H1 (cell line): ENCODE data around the gene TWIST2. TPM values are rescaled to one million over a fixed set of nuclear protein-coding genes. Genes with fewer than 3 reads are reported as not detected.

Experiments
- CTCF ChIA-PET: fragments of 300-600 bp; sonication (Branson Sonifier 250); formaldehyde crosslinking; loops from one replicate; lab custom pipeline; 2021; ENCODE audit not compliant: partially characterized antibody; lab: Charles Lee
- POLR2A ChIA-PET: fragments of 300-600 bp; sonication (Branson Sonifier 250); formaldehyde crosslinking; loops from one replicate; lab custom pipeline; 2021; ENCODE audit warnings: inconsistent platforms; ENCODE audit not compliant: partially characterized antibody; lab: Charles Lee
- DNase-seq, 2 experiments: peaks; one replicate each; pipeline versions ENCODE4 v3.0.0 to v3.0.0-alpha.2; 2010 to 2022; ENCODE audit warnings: low spot score in 2 of 2, low read depth in 1 of 2, mixed read lengths in 1 of 2
- FAIRE-seq: peaks from 2 replicates; lab custom pipeline; 2011; peaks lifted over from hg19 to GRCh38; lab: Jason Lieb, UNC
- H2AFZ ChIP-seq: 2 replicates; pipeline ENCODE4 v1.8.1; 2012; ENCODE audit warnings: low read length, inconsistent platforms
- H2AK5ac ChIP-seq: 2 replicates; pipeline ENCODE4 v1.6.1; 2013; ENCODE audit warnings: low read depth, low read length
- H2BK120ac ChIP-seq: replicated peaks from 2 replicates; pipeline ENCODE3; 2013; ENCODE audit warnings: low read depth, low read length, inconsistent platforms
- H2BK12ac ChIP-seq: 2 replicates; pipeline ENCODE4 v1.6.1; 2013; ENCODE audit warnings: low read depth, low read length
- H2BK15ac ChIP-seq: 2 replicates; pipeline ENCODE4 v1.6.1; 2013; ENCODE audit warnings: low read length
- H2BK20ac ChIP-seq: 2 replicates; pipeline ENCODE4 v1.6.1; 2013; ENCODE audit warnings: low read length
- H2BK5ac ChIP-seq: 2 replicates; pipeline ENCODE4 v1.6.1; 2013; ENCODE audit warnings: low read depth, low read length
- H3K14ac ChIP-seq: 2 replicates; pipeline ENCODE4 v1.6.1; 2013; ENCODE audit warnings: inconsistent platforms; ENCODE audit not compliant: insufficient read length
- H3K18ac ChIP-seq: 2 replicates; pipeline ENCODE4 v1.6.1; 2013; ENCODE audit warnings: low read length; ENCODE audit errors: extremely low read depth
- H3K23ac ChIP-seq: 2 replicates; pipeline ENCODE4 v1.6.1; 2013; ENCODE audit warnings: inconsistent platforms; ENCODE audit not compliant: insufficient read length
- H3K23me2 ChIP-seq: 2 replicates; pipeline ENCODE4 v1.6.1; 2013; ENCODE audit warnings: low read depth, low read length
- H3K27ac ChIP-seq: 2 replicates; pipeline ENCODE4 v1.6.1; 2011; ENCODE audit warnings: low read depth, low read length, inconsistent platforms
- H3K27me3 ChIP-seq, 4 experiments: replicated peaks in 1 of 4; 1 replicate in 1 of 4; 2 replicates in 3 of 4; pipeline versions ENCODE4 v1.6.1 to v1.8.1; 2011 to 2013; ENCODE audit warnings: low read length in 3 of 4, mild to moderate bottlenecking in 3 of 4, inconsistent platforms in 2 of 4, mixed read lengths in 2 of 4, moderate library complexity in 1 of 4; ENCODE audit not compliant: control insufficient read depth in 3 of 4, insufficient read depth in 3 of 4; ENCODE audit errors: extremely low read depth in 1 of 4
- H3K36me3 ChIP-seq, 4 experiments: 2 replicates each; pipeline versions ENCODE4 v1.6.1 to v1.8.1; 2011 to 2013; ENCODE audit warnings: mild to moderate bottlenecking in 4 of 4, low read length in 3 of 4, moderate library complexity in 2 of 4, control low read depth in 1 of 4, inconsistent platforms in 1 of 4; ENCODE audit not compliant: insufficient read depth in 4 of 4, control insufficient read depth in 2 of 4
- H3K4ac ChIP-seq: replicated peaks from 2 replicates; pipeline ENCODE3; 2013; ENCODE audit warnings: low read length, low read depth, mixed read lengths, inconsistent platforms; ENCODE audit not compliant: insufficient read length
- H3K4me1 ChIP-seq, 4 experiments: replicated peaks in 1 of 4; 1 replicate in 1 of 4; 2 replicates in 3 of 4; pipeline versions ENCODE4 v1.6.1 to v1.8.1; 2011 to 2013; ENCODE audit warnings: low read length in 3 of 4, inconsistent platforms in 2 of 4, mixed read lengths in 1 of 4; ENCODE audit not compliant: insufficient read depth in 4 of 4, control insufficient read depth in 3 of 4
- H3K4me2 ChIP-seq, 2 experiments: 2 replicates each; pipeline versions ENCODE4 v1.6.1 to v1.8.1; 2011 to 2013; ENCODE audit warnings: low read depth in 2 of 2, low read length in 2 of 2, control low read depth in 1 of 2, inconsistent platforms in 1 of 2, mild to moderate bottlenecking in 1 of 2; ENCODE audit not compliant: insufficient read depth in 1 of 2
- H3K4me3 ChIP-seq, 4 experiments: fragments of 200-600, 300-600 bp in 1 of 4; sonication (generic), shearing (Covaris generic), sonication (Bioruptor Twin) in 1 of 4; 2 replicates each; pipeline versions ENCODE4 v1.5.1 to v1.8.1; 2011 to 2016; ENCODE audit warnings: low read length in 4 of 4, low read depth in 3 of 4, control low read depth in 2 of 4, inconsistent platforms in 2 of 4, mild to moderate bottlenecking in 2 of 4, mixed read lengths in 1 of 4, moderate library complexity in 1 of 4; ENCODE audit not compliant: insufficient read depth in 2 of 4; ENCODE audit errors: extremely low read depth in 1 of 4
- H3K56ac ChIP-seq: replicated peaks from 2 replicates; pipeline ENCODE3; 2013; ENCODE audit warnings: low read depth, mild to moderate bottlenecking, mixed read lengths, low read length, inconsistent platforms; ENCODE audit not compliant: insufficient read length
- H3K79me1 ChIP-seq: 2 replicates; pipeline ENCODE4 v1.6.1; 2013; ENCODE audit warnings: low read depth, low read length, control low read depth
- H3K79me2 ChIP-seq, 2 experiments: 2 replicates each; pipeline versions ENCODE4 v1.6.1 to v1.8.1; 2012 to 2013; ENCODE audit warnings: low read length in 2 of 2, mild to moderate bottlenecking in 2 of 2, inconsistent platforms in 1 of 2; ENCODE audit not compliant: insufficient read depth in 2 of 2, control insufficient read depth in 1 of 2
- H3K9ac ChIP-seq, 4 experiments: replicated peaks in 1 of 4; 1 replicate in 1 of 4; 2 replicates in 3 of 4; pipeline versions ENCODE4 v1.6.1 to v1.8.1; 2011 to 2013; ENCODE audit warnings: low read depth in 3 of 4, low read length in 3 of 4, control low read depth in 2 of 4, mild to moderate bottlenecking in 2 of 4, moderate library complexity in 2 of 4, inconsistent platforms in 1 of 4; ENCODE audit errors: extremely low read depth in 1 of 4
- H3K9me3 ChIP-seq, 2 experiments: 2 replicates each; pipeline versions ENCODE4 v1.6.1 to v1.8.1; 2012 to 2013; ENCODE audit warnings: mild to moderate bottlenecking in 2 of 2, moderate library complexity in 2 of 2, control low read depth in 1 of 2, inconsistent platforms in 1 of 2, low read depth in 1 of 2, low read length in 1 of 2, mixed read lengths in 1 of 2; ENCODE audit not compliant: insufficient read depth in 2 of 2
- H4K20me1 ChIP-seq, 2 experiments: replicated peaks in 1 of 2; 2 replicates each; pipeline versions ENCODE3 to v1.8.1; 2011 to 2013; ENCODE audit warnings: inconsistent platforms in 2 of 2, low read length in 2 of 2, mild to moderate bottlenecking in 1 of 2; ENCODE audit not compliant: insufficient read depth in 2 of 2, control insufficient read depth in 1 of 2
- H4K5ac ChIP-seq: 2 replicates; pipeline ENCODE4 v1.6.1; 2013; ENCODE audit warnings: low read length, low read depth, mixed read lengths, inconsistent platforms; ENCODE audit not compliant: insufficient read length
- H4K8ac ChIP-seq: 2 replicates; pipeline ENCODE4 v1.8.0; 2013; ENCODE audit warnings: mild to moderate bottlenecking, moderate library complexity, low read length, inconsistent platforms; ENCODE audit not compliant: insufficient read depth; ENCODE audit errors: extremely low read depth
- H4K91ac ChIP-seq: replicated peaks from 2 replicates; pipeline ENCODE3; 2013; ENCODE audit warnings: low read length, mixed read lengths, inconsistent platforms; ENCODE audit not compliant: insufficient read length
- MAFK ChIP-seq: IDR thresholded peaks from 2 replicates; pipeline ENCODE4 v1.6.1; 2012; ENCODE audit warnings: low read depth, mild to moderate bottlenecking, improper control_type of control experiment, low read length
- WGBS, 2 experiments: shearing (Covaris generic) in 1 of 2; methylation state at CpG; one replicate each; pipeline versions ENCODE4 v1.1.6 to v1.1.7; 2013 to 2015; ENCODE audit warnings: low lambda C conversion rate in 2 of 2, mixed read lengths in 2 of 2, inconsistent platforms in 1 of 2, low coverage in 1 of 2, missing lambda C conversion rate in 1 of 2; ENCODE audit not compliant: insufficient replicate concordance in 2 of 2, insufficient coverage in 1 of 2, insufficient read length in 1 of 2; ENCODE audit errors: extremely low coverage in 1 of 2, missing lambda C conversion rate in 1 of 2; 5-methylcytosine and 5-hydroxymethylcytosine counted together
- polyA plus RNA-seq, 7 experiments: library from polyadenylated mRNA; depleted of rRNA in 3 of 7; stranded (reverse) in 5 of 7; unstranded in 2 of 7; fragments of >200 nt in 5 of 7; fragments of 200-250 nt in 2 of 7; gene quantifications; 1 replicate in 5 of 7; 2 replicates in 1 of 7; 4 replicates in 1 of 7; pipeline versions ENCODE4 v1.2.1 to v1.2.3, GENCODE V29; 2011 to 2013; ENCODE audit warnings: missing spikeins in 2 of 7, mixed read lengths in 2 of 7
- total RNA-seq: library from RNA; stranded (reverse); fragmentation: NEBNext Ultra II Directional; extraction: Animal tissue kit (Norgen Biotek cat#: 25700); gene quantifications from 2 replicates; pipeline ENCODE4 v1.2.1, GENCODE V29; 2021

TWIST2 gene
- total and polyA plus RNA-seq, 2 of the 8 experiments (the other 6 are each of a cell fraction or from before 2014, with no cell fraction given), result 2.6 to 4.3 TPM

DNA sequence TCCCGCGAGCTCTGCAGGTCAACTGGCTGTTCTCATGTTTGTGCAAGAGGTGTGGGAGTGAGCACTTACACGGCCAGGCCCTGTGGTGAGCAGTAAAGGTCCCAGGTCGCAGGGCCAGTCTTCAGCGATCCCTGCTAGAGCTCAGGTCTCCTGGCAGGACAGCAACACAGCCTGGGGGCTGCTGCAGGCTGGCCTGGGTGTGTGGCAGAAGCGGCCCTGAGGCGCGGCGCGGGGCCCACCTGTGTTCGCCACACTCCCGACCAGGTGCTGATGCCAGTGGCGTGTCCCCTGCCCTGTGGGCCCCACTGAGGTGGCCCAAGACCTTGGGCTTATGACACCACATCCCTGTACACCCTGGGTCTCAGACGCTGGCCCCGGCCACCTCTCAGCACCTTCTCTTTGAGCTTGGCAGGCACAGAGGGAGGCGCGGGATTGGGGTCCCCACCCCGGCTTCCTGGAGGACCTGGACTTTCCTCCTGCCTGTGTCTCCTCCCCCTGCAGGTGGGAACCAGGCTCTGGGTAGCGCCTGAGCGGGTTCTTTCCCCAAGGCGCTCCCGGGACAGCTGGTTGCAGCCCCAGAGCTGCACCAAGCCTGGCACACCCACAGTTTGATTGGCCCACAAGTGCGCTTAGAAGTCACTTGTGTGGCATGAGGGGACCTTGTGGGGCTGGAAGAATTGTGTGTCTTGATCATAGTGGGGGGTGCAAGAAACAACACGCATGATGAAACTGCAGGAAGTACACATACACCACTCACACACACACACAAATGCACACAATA lies 59.2 kb downstream of the TWIST2 start:
- no peak for DNase-seq
- WGBS, 2 experiments, result 85% methylated on average over 21 of the region's 24 CpGs; no CpG with 5 or more reads in 1 of the 2 experiments
- H4K8ac ChIP-seq, result no peak overlapping the region
- no peaks in the 10 kb centered on the region for H3K9me3 ChIP-seq
- H3K9ac ChIP-seq, result no peak overlapping the region
- H2BK120ac ChIP-seq, result no peak overlapping the region
- no peak overlapping the region for H3K14ac ChIP-seq
- no peak overlapping the region for H2BK15ac ChIP-seq
- no peak overlapping the region for H2BK20ac ChIP-seq
- H4K5ac ChIP-seq, result no peak overlapping the region
- no peaks in the 10 kb centered on the region; a peak in 1 of 8 replicates for H3K36me3 ChIP-seq
- no peak overlapping the region; the same call in 1 of the 2 replicates for H3K27ac ChIP-seq
- H4K91ac ChIP-seq, result no peak overlapping the region
- H3K4me3 ChIP-seq, result no peak overlapping the region
- H3K23ac ChIP-seq, result no peak overlapping the region
- no peaks in the 10 kb centered on the region for H3K79me1 ChIP-seq
- H2AFZ ChIP-seq, result no peak overlapping the region
- H3K4ac ChIP-seq, result no peak overlapping the region
- peaks cover 0 to 4% (median 1%) of the 10 kb centered on the region in 4 experiments; a peak in 2 of 7 replicates for H3K4me1 ChIP-seq
- FAIRE-seq, result no peak
- H3K4me2 ChIP-seq, result no peak overlapping the region
- no peaks in the 10 kb centered on the region for H3K27me3 ChIP-seq
- CTCF ChIA-PET, result no interaction called here
- H2BK5ac ChIP-seq, result no peak overlapping the region; the same call in 1 of the 2 replicates
- POLR2A ChIA-PET, result no interaction called here
- peak overlapping the region; percentile 88 for H3K56ac ChIP-seq
- H3K79me2 ChIP-seq, result no peaks in the 10 kb centered on the region
- H4K20me1 ChIP-seq, result peaks cover 0 to 23% of the 10 kb centered on the region in 2 experiments
- no peak overlapping the region for H2BK12ac ChIP-seq
- no peak overlapping the region; the same call in 1 of the 2 replicates for H2AK5ac ChIP-seq
- peaks cover 42% of the 10 kb centered on the region; the same call in 1 of the 2 replicates for H3K23me2 ChIP-seq
- no peak overlapping the region; the same call in 1 of the 2 replicates for H3K18ac ChIP-seq
- TF ChIP-seq MAFK, result no peak
